CD4-positive, alpha-beta T cell treated with Interleukin-17A for 4 hours (primary cell): ENCODE results near the gene PDGFD.

Experiments used
- DNase-seq: peaks from one replicate; pipeline ENCODE4 v3.0.0-alpha.2; 2020; ENCODE audit warnings: mixed read lengths

PDGFD gene

GRCh38 chr11:104164028-104164520 is at the start of gene PDGFD:
TSS of gene PDGFD (minus strand) at chr11:104164147.
- DNase-seq, result no peak

- no peak for DNase-seq
Measured at GRCh38 chr11:104206936-104207335, 43.0 kb upstream of the PDGFD start.

GRCh38 chr11:104205838-104206237 is 41.9 kb upstream of the PDGFD start:
- no peak for DNase-seq

- DNase-seq, result no peak
Measured at GRCh38 chr11:104200688-104201087, 36.7 kb upstream of the PDGFD start.

GRCh38 chr11:104199053-104199452 is 35.1 kb upstream of the PDGFD start:
- no peak for DNase-seq

GRCh38 chr11:104198576-104198975 is 34.6 kb upstream of the PDGFD start:
- no peak for DNase-seq

GRCh38 chr11:104191124-104191523 is 27.2 kb upstream of the PDGFD start:
- DNase-seq, result no peak

- DNase-seq, result no peak
Measured at GRCh38 chr11:104183593-104183992, 19.6 kb upstream of the PDGFD start.

- DNase-seq, result no peak
Measured at GRCh38 chr11:104175769-104176168, 11.8 kb upstream of the PDGFD start.

- DNase-seq, result no peak
Measured at GRCh38 chr11:104169091-104169490, 5.1 kb upstream of the PDGFD start.

- DNase-seq, result no peak
Measured at GRCh38 chr11:104165014-104165413, 1.1 kb upstream of the PDGFD start.

GRCh38 chr11:104163100-104164027 is 583 bp downstream of the PDGFD start:
- DNase-seq, result no peak

- no peak for DNase-seq
Measured at GRCh38 chr11:104161751-104162450, 2.0 kb downstream of the PDGFD start.

- no peak for DNase-seq
Measured at GRCh38 chr11:104159356-104159755, 4.6 kb downstream of the PDGFD start.

GRCh38 chr11:104155375-104155774 is 8.6 kb downstream of the PDGFD start:
- no peak for DNase-seq

- no peak for DNase-seq
Measured at GRCh38 chr11:104154296-104154695, 9.7 kb downstream of the PDGFD start.

- DNase-seq, result no peak
Measured at GRCh38 chr11:104152941-104153505, 10.9 kb downstream of the PDGFD start.

GRCh38 chr11:104151404-104152204 is 12.3 kb downstream of the PDGFD start:
- no peak for DNase-seq

- DNase-seq, result no peak
Measured at GRCh38 chr11:104148706-104149105, 15.2 kb downstream of the PDGFD start.

- DNase-seq, result no peak
Measured at GRCh38 chr11:104148074-104148473, 15.9 kb downstream of the PDGFD start.

GRCh38 chr11:104146943-104147342 is 17.0 kb downstream of the PDGFD start:
- DNase-seq, result no peak

GRCh38 chr11:104146421-104146820 is 17.5 kb downstream of the PDGFD start:
- DNase-seq, result no peak

- no peak for DNase-seq
Measured at GRCh38 chr11:104145062-104145461, 18.9 kb downstream of the PDGFD start.
